ENCODE measurements around the gene PLPPR5.
A peak's percentile ranks its signal among the peaks of the same experiment; 100 is the strongest.
"Not testable (repeated sequence)": the region's sequence is repeated elsewhere in the genome, so short reads cannot be mapped to it uniquely, and the experiment has no call there.

Gene PLPPR5

GRCh38 chr1:99004861-99005442, at the start of gene PLPPR5:
Gene PLPPR5, minus strand, starts transcription at chr1:99004861. Its CDS starts 190 bp downstream, at chr1:99004671.
- DNase-seq = no peak

- DNase-seq = no peak
Measured at GRCh38 chr1:99051611-99052283, 47.1 kb upstream of the PLPPR5 start.

GRCh38 chr1:99049745-99050144, 45.1 kb upstream of the PLPPR5 start:
- no peak for DNase-seq

DNA sequence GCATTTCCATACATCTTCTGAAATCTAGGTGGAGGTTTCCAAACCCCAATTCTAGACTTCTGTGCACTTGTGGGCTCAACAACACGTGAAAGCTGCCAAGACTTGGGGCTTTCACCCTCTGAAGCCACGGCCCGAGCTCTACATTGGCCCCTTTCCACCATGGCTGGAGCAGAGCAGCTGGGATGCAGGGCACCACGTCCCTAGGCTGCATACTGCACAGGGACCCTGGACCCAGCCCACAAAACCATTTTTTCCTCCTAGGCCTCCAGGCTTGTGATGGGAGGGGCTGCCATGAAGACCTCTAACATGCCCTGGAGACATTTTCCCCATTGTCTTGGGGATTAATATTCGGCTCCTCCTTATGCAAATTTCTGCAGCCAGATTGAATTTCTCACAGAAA, 32.1 kb upstream of the PLPPR5 start:
- DNase-seq = not testable (repeated sequence)

GRCh38 chr1:99018313-99018712, 13.7 kb upstream of the PLPPR5 start:
- DNase-seq = no peak

- DNase-seq = no peak
Measured at GRCh38 chr1:99017655-99018054, 13.0 kb upstream of the PLPPR5 start.

DNA sequence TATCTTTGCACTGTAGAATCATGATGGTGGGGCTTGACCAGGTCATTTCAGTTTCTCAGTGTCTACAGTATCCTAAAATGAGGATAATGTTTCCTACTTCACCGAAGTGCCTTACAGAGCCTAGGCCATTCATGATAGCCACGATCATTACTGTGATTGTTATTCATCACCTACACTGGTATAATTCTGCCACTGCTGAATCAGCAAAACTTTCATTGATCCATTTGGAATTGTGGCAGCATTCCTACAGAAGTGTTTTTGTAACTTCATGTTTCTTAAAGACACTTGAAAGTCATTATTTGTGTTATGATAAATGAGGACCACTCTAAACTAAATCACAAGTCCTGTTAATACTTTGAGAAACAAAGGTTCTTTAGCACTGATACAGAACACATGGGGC, 6.0 kb upstream of the PLPPR5 start:
- no peak for DNase-seq

- DNase-seq = no peak
Measured at GRCh38 chr1:99007366-99007765, 2.7 kb upstream of the PLPPR5 start.

DNA sequence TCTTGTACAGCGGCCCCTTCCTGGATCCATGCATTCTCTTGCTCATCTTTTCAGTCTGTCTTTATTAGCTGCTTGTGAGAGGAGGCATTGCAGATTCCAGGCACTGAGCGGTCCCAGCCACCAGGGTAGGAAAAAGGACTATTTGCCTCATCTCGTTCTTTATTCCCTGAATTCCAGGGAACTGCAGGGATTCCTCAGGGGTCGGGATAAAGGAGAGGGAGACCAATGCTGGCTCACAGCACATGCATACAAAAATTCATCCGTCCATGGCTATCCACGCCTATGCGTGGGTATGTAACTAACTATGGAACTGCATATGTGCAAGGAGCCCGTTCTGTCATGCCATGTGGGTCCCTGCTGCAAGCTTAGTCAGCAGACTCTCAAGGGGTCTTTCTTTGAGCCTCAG, 879 bp upstream of the PLPPR5 start:
- DNase-seq = no peak

- DNase-seq = peak; percentile 1
Measured at GRCh38 chr1:99004254-99004860, 304 bp downstream of the PLPPR5 start.

- DNase-seq = no peak
Measured at GRCh38 chr1:99003581-99004253, 944 bp downstream of the PLPPR5 start.

DNA sequence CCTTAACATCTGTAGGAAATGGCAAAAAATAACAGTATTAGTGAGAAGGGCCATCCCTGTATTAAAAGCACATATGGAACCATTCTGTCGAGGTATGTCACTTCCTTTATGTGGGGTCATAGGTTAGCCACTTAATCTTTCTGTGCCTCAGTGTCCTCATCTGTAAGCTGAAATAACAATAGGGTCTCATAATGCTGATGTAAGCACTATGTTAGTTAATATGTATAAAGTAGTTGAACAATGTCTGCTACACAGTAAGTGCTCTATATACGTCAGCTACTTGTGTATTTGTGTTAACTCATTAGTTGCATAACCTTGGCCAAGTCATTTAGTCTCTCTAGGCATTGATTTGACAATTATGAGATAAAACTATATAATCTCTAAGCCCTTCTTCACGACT, 11.8 kb downstream of the PLPPR5 start:
- no peak for DNase-seq

DNA sequence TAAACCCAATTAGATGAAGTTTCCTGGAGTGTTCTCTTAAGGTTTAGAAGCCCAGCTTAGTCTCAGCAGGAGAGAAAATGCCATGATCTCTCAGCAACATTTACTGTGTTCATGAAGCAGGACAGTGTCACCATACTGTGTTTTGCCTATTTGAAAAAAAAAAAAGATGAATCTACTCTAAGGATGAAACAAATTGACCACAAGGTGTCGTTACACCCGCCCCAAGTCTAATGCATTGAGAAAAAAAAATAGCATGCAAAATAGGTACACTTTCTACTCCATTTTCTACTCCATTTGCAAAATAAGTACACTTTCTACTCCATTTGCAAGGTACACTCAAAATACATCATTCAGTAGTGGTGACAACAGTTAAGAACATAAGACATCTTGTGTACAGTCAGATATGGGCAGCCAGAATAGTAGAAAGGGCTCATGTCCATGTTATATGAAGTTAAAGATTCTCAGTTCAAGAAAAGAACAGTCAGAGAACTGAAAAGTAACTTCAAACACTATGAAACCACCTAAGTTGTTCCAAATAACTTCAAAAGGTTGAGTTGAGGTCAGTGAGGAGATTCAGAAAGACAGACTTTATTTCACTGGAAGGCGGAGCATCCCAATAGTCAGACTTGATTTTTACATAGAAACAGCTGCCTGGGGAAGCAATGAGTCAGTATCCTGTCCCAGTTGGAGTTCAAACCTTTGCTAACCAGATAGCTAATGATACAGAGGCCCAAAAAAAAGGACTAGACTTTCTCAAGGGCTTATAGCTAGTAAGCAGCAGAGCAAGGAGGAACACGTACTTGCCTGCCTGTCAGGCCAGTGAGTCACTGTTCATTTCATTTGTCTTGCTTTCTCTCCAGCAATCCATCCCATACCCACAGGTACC, 13.3 kb downstream of the PLPPR5 start:
- DNase-seq = no peak

DNA sequence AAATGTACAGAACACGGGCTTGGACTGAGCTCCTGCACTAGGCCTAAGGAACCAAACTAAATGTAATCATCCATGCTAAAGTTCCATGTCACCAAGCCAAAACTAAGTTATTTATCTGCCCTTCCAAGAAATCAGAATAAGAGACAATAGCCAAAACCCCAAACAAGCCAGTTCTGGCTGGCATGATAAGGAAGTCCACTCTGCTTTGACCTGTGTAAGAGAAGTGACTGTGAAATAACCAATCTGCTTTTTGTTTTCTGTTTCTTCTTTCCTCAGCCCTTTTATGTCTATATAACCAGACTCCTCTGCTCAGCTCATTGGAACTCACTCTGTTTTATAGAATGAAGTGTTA, 15.1 kb downstream of the PLPPR5 start:
- no peak for DNase-seq

- DNase-seq = no peak
Measured at GRCh38 chr1:98988904-98989555, 15.6 kb downstream of the PLPPR5 start.

DNA sequence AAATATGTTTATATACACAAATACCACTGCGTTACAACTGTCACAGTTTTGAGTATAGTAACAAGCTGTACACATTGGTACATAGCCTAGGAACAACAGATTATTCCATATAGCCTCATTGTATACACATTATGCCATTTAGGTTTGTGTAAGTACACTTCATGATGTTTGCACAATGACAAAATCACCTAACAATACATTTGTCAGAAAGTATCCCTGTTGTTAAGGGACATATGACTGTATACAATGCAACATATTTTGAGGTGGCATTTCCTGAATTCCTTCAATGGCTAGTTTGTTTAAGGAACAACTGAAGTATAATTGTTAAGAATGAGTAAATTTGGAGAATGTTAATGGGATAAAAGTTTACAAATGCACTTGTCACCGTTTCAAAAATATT, 19.0 kb downstream of the PLPPR5 start:
- no peak for DNase-seq

DNA sequence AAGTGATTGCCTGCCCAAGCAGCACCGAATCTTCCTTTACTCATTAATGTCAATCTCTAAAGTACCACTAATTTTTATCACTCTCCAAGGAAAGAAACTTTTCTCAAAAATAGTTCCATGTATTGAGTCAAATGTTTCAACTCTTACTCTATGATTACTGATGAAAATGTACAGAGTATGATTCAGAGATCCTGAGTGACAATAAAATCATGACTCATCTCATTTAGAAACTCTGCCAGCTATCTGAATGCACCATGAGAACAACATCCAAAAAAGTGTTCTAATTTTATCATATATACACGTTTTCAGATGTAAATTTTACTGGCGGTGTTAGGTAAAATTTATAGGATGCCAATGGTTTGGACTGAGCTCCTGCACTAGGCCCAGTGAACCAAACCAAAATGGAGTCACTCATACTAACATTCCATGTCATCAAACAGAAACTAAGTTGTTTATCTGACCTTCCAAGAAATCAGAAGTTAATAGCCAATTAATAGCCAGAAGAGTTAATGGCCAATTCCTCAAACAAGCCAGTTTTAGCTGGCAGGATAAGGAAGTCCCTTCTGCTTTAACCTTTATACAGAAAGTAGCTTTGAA, 22.6 kb downstream of the PLPPR5 start:
- no peak for DNase-seq

DNA sequence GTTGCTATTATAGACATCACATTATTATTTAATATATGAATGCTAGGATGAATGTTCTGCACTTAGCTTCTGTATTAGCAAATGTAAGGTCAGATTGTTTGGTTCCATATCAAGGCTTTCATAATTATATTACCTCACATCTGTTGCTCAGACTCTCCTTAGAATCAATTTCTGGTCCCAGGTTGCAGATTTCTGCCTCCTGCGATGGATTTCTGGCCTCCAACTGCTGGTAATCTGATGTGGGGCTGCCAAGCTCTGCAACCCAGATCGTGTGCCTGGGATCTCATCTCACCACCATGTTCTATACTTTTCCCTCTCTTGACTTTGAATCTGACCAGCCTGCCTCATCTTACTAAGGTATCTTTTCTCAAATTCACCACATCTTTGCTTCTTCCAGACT, 25.2 kb downstream of the PLPPR5 start:
- DNase-seq = no peak

GRCh38 chr1:98975810-98976209, 28.9 kb downstream of the PLPPR5 start:
- DNase-seq = no peak

DNA sequence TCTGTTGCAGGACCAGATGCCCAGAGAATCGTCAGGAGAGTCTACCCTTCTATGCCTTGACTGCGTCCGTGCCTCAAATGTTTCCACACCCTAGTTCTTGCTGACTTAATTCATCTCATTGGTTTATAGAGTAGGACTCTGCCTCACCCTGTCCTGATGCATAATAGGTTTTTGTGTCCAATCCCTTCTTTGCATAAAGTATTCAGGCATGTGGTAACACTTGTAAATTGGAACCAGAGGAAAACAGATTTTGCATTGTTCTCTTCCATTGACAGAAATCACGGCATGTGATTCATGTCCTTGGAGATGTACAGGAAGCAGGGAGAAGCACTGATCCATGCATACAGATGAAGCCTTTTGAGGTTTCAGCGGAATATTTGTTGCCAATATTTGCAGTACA, 29.5 kb downstream of the PLPPR5 start:
- no peak for DNase-seq

GRCh38 chr1:98969798-98970490, 34.7 kb downstream of the PLPPR5 start:
- DNase-seq = no peak
